H1 (cell line): ENCODE measurements around the gene RNF130.

Experiments used
- CHD1 ChIP-seq: IDR thresholded peaks from 2 replicates; pipeline ENCODE4 v1.6.1; 2012; ENCODE audit warnings: low read depth, low read length, improper control_type of control experiment
- CREB1 ChIP-seq: IDR thresholded peaks from 2 replicates; pipeline ENCODE4 v1.6.1; 2012; ENCODE audit warnings: inconsistent platforms
- EP300 ChIP-seq, 2 experiments: IDR thresholded peaks; 1 replicate in 1 of 2; 2 replicates in 1 of 2; pipeline ENCODE4 v1.6.1; 2011 to 2012; ENCODE audit warnings: low read depth in 2 of 2, low read length in 2 of 2, mild to moderate bottlenecking in 2 of 2, borderline replicate concordance in 1 of 2, inconsistent platforms in 1 of 2, moderate library complexity in 1 of 2
- EZH2 ChIP-seq: fragments of 200-600 bp; sonication (generic); IDR thresholded peaks from 2 replicates; pipeline ENCODE4 v1.7.1; 2012; ENCODE audit warnings: low read depth, mild to moderate bottlenecking, moderate library complexity, low read length, inconsistent platforms; ENCODE audit not compliant: severe bottlenecking
- GABPA ChIP-seq: IDR thresholded peaks from 2 replicates; pipeline ENCODE4 v1.6.1; 2011; ENCODE audit warnings: mild to moderate bottlenecking, low read length, moderate library complexity, borderline replicate concordance; ENCODE audit not compliant: insufficient read depth
- HDAC2 ChIP-seq, 2 experiments: fragments of 300-600 bp in 1 of 2; sonication (generic) in 1 of 2; IDR thresholded peaks; 2 replicates each; pipeline ENCODE4 v1.6.1; 2011 to 2012; ENCODE audit warnings: low read depth in 2 of 2, low read length in 2 of 2, mild to moderate bottlenecking in 2 of 2, moderate library complexity in 2 of 2, borderline replicate concordance in 1 of 2, inconsistent platforms in 1 of 2
- JUN ChIP-seq: IDR thresholded peaks from 2 replicates; pipeline ENCODE4 v1.6.1; 2011; ENCODE audit warnings: low read depth, mild to moderate bottlenecking, improper control_type of control experiment, low read length
- POLR2A ChIP-seq, 2 experiments: IDR thresholded peaks; 1 replicate in 1 of 2; 2 replicates in 1 of 2; pipeline ENCODE4 v1.6.1; 2011; ENCODE audit warnings: low read depth in 2 of 2, low read length in 2 of 2, mild to moderate bottlenecking in 2 of 2; ENCODE audit errors: control extremely low read depth in 1 of 2
- POLR2AphosphoS5 ChIP-seq: IDR thresholded peaks from 2 replicates; pipeline ENCODE4 v1.6.1; 2011; ENCODE audit warnings: low read depth, low read length
- RXRA ChIP-seq: IDR thresholded peaks from 2 replicates; pipeline ENCODE4 v1.6.1; 2011; ENCODE audit warnings: low read depth, mild to moderate bottlenecking, low read length, moderate library complexity; ENCODE audit not compliant: insufficient read depth
- SIN3A ChIP-seq, 2 experiments: IDR thresholded peaks in 1 of 2; conservative IDR thresholded peaks in 1 of 2; 2 replicates each; pipeline ENCODE4 v1.6.1; 2011 to 2012; ENCODE audit warnings: low read length in 2 of 2, improper control_type of control experiment in 1 of 2, low read depth in 1 of 2, mild to moderate bottlenecking in 1 of 2
- YY1 ChIP-seq: IDR thresholded peaks from 2 replicates; pipeline ENCODE4 v1.6.1; 2011; ENCODE audit warnings: low read depth, mild to moderate bottlenecking, low read length
- TF ChIP-seq, protein P1 (sequence below), 3 experiments: IDR thresholded peaks; 1 replicate in 2 of 3; 2 replicates in 1 of 3; pipeline versions ENCODE4 v1.5.1 to v1.6.1; 2011; ENCODE audit warnings: low read length in 3 of 3, mild to moderate bottlenecking in 3 of 3, inconsistent platforms in 2 of 3, low read depth in 1 of 3, moderate library complexity in 1 of 3; ENCODE audit not compliant: insufficient read depth in 1 of 3; ENCODE audit errors: control extremely low read depth in 1 of 3
- TF ChIP-seq, protein P2 (sequence below): IDR thresholded peaks from 2 replicates; pipeline ENCODE4 v1.6.1; 2012; ENCODE audit warnings: low read length, inconsistent platforms

DNA sequence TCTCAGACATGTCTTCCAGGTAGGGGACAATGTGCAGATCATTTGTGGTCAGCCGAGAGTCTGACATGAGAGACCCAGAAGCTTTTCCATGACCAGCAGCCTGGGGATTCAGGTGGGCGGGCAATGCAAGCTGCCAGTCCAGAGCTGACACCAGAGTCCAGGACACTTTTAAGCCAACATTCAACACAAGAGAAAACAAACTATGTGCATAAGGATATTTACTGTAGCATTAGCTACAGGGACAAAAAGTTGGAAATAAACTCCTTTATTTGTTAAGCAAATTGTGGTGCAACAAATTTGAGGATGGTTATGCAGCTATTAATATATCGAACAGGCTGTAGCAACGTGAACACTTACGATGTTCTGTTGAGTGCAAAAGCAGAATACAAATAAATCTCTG, 9.9 kb upstream of the RNF130 start:
- TF ChIP-seq, protein P1, sequence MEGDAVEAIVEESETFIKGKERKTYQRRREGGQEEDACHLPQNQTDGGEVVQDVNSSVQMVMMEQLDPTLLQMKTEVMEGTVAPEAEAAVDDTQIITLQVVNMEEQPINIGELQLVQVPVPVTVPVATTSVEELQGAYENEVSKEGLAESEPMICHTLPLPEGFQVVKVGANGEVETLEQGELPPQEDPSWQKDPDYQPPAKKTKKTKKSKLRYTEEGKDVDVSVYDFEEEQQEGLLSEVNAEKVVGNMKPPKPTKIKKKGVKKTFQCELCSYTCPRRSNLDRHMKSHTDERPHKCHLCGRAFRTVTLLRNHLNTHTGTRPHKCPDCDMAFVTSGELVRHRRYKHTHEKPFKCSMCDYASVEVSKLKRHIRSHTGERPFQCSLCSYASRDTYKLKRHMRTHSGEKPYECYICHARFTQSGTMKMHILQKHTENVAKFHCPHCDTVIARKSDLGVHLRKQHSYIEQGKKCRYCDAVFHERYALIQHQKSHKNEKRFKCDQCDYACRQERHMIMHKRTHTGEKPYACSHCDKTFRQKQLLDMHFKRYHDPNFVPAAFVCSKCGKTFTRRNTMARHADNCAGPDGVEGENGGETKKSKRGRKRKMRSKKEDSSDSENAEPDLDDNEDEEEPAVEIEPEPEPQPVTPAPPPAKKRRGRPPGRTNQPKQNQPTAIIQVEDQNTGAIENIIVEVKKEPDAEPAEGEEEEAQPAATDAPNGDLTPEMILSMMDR (IDR thresholded peaks at IDR 0.05; ENCODE audit: control extremely low read depth in 1 of 3, insufficient read depth in 1 of 3, low read depth in 1 of 3, low read length in 3 of 3), result no peak
- no peak for TF ChIP-seq EZH2
- no peak for TF ChIP-seq POLR2A (IDR thresholded peaks at IDR 0.05; ENCODE audit: control extremely low read depth in 1 of 2, low read depth in 2 of 2, low read length in 2 of 2)
- no peak for TF ChIP-seq EP300 (IDR thresholded peaks at IDR 0.05; ENCODE audit: borderline replicate concordance in 1 of 2, low read depth in 2 of 2, low read length in 2 of 2)
- TF ChIP-seq YY1, result no peak
- no peak for TF ChIP-seq RXRA
- no peak for TF ChIP-seq CREB1
- TF ChIP-seq CHD1, result no peak
- no peak for TF ChIP-seq POLR2AphosphoS5
- no peak for TF ChIP-seq JUN
- TF ChIP-seq, protein P2, sequence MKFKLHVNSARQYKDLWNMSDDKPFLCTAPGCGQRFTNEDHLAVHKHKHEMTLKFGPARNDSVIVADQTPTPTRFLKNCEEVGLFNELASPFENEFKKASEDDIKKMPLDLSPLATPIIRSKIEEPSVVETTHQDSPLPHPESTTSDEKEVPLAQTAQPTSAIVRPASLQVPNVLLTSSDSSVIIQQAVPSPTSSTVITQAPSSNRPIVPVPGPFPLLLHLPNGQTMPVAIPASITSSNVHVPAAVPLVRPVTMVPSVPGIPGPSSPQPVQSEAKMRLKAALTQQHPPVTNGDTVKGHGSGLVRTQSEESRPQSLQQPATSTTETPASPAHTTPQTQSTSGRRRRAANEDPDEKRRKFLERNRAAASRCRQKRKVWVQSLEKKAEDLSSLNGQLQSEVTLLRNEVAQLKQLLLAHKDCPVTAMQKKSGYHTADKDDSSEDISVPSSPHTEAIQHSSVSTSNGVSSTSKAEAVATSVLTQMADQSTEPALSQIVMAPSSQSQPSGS, result no peak
- TF ChIP-seq SIN3A (conservative IDR thresholded peaks at IDR 0.05 in 1 of 2, IDR thresholded peaks at IDR 0.05 in 1 of 2; ENCODE audit: low read depth in 1 of 2, low read length in 2 of 2), result no peak
- TF ChIP-seq GABPA, result no peak
- no peak for TF ChIP-seq HDAC2 (IDR thresholded peaks at IDR 0.05; ENCODE audit: borderline replicate concordance in 1 of 2, low read depth in 2 of 2, low read length in 2 of 2)
